GM03348 (cell line): Measurements from ENCODE around the gene OSTM1.
"Not testable (repeated sequence)": the region's sequence is repeated elsewhere in the genome, so short reads cannot be mapped to it uniquely, and the experiment has no call there.

Experiments
- DNase-seq: peaks from one replicate; pipeline ENCODE4 v3.0.0; 2012; ENCODE audit warnings: low spot score

The OSTM1 gene

GRCh38 chr6:108020472-108021116 is 53.9 kb downstream of the OSTM1 start:
- DNase-seq: no peak

DNA sequence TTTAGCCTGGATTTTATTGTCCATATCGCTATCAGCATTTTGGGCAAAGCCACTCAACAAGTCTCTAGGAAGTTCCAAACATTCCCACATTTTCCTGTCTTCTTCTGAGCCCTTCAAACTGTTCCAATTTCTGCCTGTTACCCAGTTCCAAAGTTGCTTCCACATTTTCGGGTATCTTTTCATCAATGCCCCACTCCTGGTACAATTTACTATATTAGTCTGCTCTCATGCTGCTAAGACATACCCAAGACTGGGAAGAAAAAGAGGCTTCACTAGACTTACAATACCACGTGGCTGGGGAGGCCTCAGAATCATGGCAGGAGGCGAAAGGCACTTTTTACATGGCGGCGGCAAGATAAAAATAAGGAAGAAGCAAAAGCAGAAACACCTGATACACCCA is 58.3 kb downstream of the OSTM1 start:
- DNase-seq: not testable (repeated sequence)

DNA sequence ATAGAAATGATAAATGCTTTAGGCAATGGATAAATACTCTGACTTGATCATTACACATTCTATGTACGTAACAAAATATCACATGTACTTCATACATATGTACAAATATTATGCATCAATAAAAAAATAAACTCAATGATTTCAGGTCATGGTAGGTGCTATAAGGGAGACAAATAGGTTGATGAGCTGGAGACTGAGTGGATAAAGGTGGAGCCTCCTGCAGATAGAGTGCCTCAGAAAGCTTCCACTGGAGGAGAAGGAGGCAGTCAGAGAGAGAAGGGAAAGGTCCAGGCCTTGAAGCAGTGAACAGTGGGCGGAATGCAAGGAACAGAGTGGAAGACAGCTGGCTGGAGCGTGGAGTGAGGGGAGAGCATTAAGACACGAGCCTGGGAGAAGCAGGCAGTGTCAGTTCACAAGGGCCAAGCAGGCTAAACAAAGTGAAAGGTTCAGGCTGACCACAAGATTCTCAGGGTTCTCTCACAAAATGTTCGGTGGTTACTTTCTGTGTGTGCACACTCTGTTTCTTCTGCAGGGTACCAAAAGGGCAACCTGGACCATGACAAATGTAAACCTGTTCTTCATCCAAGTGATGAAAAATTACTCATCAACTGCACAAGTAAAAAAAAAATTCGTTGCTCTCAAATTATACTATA is 60.6 kb downstream of the OSTM1 start:
- DNase-seq: no peak

DNA sequence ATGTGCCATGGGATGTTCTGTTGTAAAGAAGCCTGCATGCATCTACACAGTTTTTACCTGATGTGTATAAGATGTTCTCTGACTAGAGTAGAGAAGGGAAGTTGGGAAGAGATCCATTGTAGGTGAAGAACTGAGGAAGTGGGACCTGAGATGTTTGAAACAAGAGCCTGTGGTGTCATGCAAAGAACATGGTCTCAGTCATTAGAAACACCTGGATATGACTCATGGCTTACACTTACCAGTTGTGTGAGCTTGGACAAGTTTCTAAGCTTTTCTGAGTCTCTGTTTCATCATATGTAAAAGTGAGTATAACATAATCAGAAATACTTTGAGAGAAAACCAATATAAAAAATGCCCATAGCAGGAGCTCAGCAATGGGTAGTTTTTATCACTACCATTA is 64.6 kb downstream of the OSTM1 start:
- no peak for DNase-seq

- DNase-seq: not testable (repeated sequence)
These were observed 65.3 kb downstream of the OSTM1 start for GRCh38 chr6:108009258-108009657.

DNA sequence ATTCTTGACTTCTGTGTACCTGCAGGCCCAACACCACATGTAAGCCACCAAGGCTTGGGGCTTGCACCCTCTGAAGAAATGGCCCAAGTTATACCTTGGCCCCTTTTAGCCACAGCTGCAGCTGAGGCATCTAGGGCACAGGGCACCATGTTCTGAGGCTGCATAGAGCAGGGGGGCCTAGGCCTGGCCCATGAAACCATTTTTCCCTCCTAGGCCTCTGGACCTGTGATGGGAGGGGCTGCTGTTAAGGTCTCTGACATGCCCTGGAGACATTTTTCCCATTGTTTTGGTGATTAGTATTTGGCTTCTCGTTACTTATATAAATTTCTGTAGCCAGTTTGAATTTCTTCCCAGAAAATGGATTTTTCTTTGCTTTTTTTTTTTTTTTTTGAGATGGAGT is 66.2 kb downstream of the OSTM1 start:
- no peak for DNase-seq

- DNase-seq: no peak
These were observed 68.6 kb downstream of the OSTM1 start for GRCh38 chr6:108005961-108006360.

- DNase-seq: no peak
These were observed 69.7 kb downstream of the OSTM1 start for GRCh38 chr6:108004861-108005260.

DNA sequence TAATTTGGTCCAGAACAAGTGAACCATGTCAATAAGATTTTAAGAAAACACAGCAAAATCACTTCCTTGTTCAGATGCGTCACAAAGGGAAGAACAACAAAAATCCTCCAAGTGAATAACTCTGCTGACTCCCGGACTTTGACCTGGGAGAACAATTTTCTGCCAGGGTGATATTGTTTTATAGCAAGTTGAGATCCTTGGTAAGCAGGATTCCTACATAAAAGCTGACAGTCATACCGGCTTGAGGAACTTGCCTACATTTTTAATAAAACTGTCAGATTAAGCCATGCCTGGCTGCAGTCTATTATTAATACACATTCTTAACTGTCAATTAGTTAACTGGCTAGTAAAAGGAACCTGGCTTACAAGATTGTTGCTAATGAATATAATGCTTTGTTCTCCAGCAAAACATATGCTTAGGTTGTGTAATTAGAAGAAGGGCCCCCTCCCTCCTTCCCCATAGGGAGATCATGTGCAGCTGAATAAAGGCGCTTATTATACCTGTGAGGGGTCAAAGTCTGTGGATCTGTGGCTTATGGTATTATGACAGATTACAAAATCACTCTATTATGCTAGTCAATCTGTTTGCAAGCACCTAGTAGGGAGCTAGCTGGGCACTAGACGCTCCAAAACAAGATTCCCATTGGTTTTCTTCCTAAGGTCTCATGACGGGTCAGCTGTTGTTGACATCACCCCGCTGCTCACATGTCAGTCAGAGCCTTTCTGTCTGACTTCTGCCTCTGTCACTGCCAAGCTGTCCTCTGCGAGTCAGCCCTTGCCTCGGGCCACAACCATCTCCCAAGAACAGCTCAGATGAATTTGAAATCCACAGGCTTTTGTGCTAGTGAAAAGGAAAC is 71.9 kb downstream of the OSTM1 start:
- DNase-seq: no peak

DNA sequence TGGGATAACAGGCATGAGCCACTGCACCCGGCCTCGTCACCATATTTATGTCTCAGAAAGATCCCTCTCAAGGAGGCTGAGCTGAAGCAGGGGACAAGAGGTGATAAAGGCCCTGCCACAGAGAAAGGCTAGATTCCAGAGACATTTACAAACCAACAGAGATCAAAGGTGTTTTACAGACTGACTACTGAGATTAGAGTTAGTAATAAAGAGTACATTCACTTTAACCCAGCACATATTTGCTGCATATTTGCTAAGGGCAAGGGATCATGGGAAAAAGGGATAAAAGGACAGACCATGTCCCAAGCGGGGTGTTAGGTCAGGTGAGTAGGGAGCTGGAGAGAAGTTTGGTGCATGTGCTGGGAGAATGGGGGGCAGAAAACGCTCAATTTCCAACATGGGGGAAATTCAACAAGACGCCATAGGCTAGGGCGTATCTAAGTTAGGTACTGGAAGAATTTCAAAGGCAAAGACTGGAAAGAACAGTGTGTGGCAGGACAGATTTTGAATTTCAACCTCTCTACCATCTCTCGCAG is 72.8 kb downstream of the OSTM1 start:
- DNase-seq: no peak

GRCh38 chr6:108000259-108000658 is 74.3 kb downstream of the OSTM1 start:
- not testable (repeated sequence) for DNase-seq

GRCh38 chr6:107999341-107999740 is 75.2 kb downstream of the OSTM1 start:
- no peak for DNase-seq

DNA sequence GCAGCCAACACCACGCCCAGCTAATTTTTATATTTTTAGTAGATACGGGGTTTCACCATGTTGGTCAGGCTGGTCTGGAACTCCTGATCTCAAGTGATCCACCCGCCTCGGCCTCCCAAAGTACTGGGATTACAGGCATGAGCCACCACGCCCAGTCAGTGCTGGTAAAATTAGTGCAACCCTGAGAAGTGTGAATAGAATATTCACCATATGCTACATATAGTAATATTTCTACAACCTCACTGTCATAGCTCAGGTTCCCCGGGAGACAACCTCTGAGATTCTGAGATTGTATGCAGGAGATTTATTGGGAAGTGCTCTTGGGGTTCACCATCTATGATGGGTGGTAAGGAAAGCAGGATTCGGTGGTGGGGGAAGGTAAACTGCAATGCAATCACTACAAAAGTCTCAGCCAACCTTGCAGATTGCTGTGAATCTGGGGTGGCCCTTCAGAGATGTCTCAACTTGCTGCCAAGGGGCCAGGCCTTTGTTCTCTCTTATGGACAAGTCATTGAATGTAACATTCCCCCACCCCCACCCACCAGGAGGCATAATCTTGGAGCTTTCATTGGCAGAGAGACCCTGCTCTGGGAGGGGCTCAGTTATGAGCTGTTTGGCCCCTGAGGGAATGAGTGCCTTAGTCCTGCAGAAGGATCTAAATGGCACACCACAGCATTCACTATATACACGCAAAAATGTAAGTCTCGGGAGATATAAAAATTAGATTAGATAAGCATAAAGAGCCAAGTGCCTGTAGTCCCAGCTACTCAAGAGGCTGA is 82.6 kb downstream of the OSTM1 start:
- no peak for DNase-seq
